Measurements from ENCODE around the gene HOXD4.
A peak's percentile ranks its signal among the peaks of the same experiment; 100 is the strongest.

The HOXD4 gene

GRCh38 chr2:176127774-176128072 is 23.6 kb upstream of the HOXD4 start:
- DNase-seq: no peak

DNA sequence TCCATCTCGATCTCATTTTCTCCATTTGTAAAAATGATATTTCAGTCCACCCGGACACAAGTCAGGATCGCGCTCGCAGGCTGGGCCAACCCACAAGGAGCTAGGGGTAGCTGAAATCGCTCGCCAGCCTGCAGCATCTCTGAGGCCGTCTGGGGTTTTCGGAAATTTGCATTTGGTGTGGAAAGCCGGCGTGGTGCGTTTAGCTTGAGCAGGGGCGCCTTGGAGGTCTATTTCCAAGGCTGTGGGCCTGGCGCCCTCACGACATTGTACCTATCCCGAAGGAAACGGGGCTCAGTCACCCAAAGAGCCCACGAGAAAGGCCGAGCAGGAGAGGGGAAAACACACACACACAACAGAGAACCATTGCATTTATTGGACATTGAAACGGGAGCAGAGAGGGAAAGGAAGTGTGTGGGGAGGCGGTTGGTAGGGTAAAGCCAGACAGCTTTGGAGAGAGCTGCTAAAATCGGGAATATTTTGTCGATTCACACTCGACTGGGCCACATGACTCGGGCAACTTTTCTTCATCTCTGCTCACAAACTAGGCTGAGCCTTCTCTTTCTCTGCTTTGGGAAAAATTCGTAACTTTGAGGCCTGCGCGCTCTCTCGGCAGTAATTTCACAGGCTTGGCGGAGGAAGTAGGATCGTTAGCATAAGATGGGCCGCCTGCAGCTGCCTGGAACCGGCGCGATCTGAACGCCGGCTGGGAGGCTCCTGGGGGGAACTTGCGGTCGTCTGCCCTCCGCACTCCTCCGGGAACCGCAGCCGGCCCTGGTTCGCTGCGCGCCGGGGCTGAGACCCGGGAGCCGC is 23.0 kb upstream of the HOXD4 start:
- DNase-seq: no peak

DNA sequence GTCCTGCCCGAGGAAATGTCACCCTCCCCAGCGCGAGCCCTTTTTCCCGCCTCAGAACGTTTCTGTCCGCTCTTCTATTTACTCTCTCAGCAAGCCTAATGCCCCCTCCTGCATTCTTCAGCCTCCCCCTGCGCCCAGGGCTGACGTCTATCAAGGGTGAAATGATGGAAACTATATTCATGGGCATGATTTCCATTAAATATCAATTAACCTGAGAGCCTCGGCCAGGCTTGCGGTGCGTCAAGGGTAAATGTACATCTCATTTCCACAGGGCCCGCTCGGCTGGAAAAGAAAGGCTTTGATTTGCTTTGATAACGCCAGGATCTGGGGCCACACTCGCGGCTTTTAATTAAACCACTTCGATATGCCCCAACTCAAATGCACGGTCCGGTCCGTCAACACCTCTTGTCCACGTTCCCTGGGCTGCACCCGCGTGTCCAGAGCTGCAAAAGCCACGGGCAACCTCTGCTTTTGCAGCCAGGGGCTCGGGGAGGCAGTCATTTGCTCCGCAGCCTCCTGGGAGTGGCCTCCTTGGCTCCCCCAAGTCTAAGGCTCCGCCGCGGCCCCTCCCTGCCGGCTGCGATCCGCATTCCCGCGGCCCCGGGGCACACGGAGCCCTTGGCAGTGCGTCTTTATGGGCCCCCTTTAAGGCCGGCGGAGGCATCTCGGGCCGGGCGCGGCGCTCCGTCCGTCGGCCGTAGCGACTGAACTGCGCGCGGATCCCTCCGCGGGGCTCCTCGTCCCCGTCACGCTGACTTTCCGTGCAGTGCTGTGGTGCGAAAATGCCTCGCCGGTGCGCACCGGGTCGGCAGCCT is 22.2 kb upstream of the HOXD4 start, which contains the start of gene HOXD8:
TSS of gene HOXD8 (plus strand) at position 724 of the 815 bp plus-strand sequence. CDS start 662 bp downstream, outside the sequence.
- DNase-seq: no peak

DNA sequence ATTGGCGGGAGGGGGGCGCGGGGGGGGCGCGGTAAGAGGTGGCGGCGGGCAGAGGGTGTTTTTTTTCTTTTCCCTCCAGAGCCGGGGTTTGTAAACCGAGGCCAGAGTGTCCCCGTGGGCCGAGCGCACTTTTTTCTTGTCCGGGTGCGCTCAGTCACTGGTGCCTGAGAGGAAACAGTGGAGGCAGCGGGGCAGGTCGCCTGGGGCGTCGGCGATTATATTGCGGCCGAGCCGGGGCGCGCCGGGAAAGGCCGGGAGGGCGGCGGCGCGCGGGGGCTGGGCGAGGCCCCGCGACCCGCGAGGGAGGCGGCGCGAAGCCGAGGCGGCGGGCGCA is 21.6 kb upstream of the HOXD4 start:
- no peak for DNase-seq

- no peak for DNase-seq
Observed at GRCh38 chr2:176130147-176130956, 21.0 kb upstream of the HOXD4 start.

- DNase-seq: no peak
Observed at GRCh38 chr2:176130957-176131847, 20.1 kb upstream of the HOXD4 start.

GRCh38 chr2:176131848-176132158 is 19.5 kb upstream of the HOXD4 start:
- DNase-seq: no peak

DNA sequence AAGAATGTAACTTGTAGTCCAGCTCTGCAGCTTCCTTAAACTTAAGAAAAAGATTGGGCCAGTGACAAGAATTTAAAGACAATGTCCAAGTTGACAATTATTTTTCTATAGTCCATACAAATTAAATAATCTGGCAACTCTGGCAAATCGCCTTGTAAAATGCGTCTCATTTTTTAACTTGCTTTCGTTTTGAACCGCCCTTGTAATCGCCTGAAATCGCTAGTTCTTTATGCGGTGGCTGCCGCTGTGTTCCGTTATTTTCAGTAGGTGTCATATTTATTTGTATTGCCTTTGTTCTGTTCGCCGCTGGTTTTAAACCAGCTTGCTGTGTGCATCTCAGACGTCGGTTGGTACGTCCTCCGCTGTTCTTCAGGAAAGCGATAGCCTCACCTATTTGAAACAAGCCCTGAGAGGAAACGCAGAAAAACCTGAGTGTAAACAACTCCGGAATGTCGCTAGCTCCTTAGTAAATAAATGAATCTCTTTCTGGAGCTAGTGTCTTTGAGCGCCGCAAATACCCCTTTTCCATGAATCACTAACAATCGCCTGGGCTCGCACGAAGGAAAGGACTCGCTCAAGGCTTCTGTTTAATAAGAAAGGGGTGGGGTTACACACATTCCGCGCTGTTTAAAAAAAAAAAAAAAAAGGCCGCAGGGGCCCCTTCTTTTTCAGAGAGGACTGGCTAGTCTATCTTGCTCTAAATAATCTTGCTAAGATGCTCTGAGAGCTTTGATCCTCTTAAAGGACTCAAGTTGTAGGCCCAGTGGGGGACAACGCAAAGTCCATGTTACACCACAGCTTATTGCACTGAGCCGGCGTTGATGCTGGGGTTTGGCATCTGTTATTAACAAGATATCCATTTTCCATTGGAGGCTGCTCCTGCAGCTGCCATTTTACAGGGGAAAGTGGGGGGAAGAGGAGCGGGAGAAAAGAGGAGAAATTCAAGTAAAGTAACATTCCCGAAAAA is 18.9 kb upstream of the HOXD4 start:
- DNase-seq: no peak

- no peak for DNase-seq
Observed at GRCh38 chr2:176133389-176133788, 18.0 kb upstream of the HOXD4 start.

GRCh38 chr2:176134035-176134434 is 17.3 kb upstream of the HOXD4 start:
- DNase-seq: no peak

DNA sequence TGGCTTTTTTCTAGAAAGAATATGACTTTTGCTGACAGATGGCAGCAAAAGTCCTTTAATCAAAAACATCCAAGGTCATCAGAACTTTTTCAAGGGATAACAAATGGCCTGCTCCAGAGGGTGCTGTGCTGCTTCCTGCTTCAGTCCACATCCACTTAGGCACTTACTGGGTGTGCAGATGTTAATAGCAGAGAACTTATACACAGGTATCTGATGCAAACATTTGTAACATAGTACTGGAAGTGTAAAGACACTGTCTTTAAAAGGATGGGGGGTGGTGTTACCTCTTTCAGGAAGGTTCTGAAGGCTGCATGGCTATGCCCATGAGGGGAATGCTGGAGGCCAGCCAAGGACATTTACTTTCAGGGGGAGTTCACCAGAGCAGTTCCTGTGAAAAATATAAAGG is 16.3 kb upstream of the HOXD4 start:
- no peak for DNase-seq

DNA sequence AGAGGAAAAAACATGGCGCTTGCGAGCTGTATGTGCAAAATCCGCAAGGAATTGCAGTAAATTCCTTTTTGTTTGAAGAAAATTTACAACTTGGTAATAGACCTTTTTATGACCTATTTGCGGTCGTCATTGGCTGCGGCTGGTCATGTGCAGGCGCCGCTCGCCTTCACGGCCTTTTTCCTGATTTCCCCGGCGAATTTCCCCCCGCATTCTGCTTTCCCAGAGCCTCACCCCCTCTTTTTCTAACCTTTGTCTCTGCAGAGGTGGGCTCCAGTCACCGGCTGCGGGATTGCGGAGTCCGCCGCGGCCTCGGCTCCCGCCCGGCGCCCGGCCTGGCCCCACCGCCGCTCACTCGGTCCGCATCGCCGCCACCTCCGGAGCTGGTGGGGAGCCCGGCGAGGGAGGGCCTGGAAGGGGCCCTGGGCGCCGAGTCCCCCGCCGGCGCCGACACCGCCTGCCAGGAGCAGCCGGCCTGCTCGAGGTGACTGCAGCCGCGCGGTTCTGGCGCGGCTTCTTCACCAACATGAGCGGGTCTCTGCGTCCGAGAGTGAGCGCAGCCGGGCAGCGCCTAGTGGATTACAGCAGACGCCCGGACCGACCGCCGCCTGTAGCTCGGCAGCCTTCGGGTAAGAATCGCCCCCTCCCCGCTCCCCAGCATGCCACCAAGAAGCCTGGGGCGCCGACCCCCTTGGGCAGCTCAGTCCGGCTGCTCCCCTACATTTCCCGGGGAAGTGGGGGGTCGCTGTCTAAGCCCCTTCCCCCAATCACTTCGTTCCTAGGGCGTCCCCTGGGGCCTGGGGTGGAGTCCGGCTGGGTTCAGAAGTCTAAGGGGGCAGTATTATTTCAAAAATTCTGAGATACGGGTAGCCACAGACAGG is 14.7 kb upstream of the HOXD4 start:
- no peak for DNase-seq

DNA sequence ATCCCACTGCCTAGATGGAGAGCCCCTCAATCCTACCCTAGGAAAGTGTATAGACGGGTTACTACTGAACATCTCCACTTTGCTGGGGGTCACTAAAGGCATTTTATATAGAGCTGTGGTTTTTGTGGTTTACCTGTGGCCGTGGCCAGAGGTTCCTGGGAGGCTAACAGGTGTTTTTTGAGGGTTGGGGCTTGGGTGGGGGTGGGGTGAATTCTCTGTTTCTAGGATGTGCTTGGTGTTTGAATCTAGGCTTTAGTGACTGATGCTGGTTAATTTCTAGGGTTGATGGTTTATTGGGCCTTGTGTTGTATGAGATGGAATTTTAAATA is 14.1 kb upstream of the HOXD4 start:
- no peak for DNase-seq

DNA sequence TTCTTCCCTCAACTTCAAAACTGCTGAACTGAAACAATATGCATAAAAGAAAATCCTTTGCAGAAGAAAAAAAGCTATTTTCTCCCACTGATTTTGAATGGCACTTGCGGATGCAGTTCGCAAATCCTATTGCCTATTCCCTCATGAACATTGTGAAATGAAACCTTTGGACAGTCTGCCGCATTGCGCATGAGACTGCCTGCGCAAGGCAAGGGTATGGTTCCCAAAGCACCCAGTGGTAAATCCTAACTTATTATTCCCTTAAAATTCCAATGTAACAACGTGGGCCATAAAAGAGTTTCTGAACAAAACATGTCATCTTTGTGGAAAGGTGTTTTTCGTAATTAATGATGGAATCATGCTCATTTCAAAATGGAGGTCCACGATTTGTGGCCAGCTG is 13.4 kb upstream of the HOXD4 start:
- no peak for DNase-seq

DNA sequence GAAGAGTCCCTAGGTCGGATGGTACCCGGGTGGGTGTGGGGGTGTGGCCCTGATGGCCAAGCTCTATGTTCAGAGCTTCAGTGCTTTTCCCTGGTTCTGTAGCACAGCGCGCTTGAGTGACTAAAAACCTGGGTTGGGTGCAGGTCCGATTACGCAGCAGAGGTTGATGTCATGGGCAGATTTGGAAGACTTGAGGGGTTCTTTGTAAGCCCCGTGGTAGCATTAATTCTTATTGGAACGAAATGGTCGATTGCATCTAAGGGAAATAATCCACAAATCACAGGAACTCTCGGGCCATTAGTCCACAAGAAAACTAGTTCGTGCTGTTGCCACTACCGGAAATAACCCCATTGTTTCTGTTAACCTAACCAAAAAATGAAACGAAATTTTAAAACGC is 12.8 kb upstream of the HOXD4 start:
- no peak for DNase-seq

DNA sequence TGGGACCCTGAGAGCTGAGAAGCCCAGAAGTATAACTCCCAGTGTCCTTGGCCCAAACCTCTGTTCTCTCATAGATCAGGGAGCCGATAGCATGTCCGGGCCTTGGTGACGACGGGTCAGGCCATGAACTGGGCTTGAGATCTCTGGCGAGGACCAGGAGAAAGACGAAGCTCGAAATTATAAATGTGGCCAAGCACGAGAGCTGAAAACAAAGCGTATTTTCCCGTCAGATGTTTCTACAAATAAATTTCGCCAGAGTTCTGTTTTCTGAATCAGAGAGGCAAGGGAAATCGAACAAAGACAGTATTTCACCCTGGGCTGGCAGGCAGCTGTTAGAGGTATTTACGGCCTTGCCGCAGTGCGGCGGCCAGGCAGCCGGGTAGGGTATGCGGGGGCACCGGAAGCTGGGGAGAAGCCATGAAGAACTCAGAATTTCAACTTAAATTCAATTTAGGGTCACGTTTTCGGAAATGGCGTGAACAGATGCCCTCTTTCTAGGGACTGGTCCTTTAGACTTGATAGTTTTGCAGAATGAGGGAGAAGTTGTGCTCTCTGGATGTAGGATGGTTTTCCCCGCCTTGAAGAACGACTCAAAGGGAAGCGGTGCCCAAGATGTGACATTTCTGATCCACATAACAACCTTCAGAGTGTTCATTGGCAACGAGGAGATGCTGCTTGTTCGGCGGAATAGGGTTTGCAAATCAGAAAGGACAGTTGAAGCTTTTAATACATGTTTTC is 12.3 kb upstream of the HOXD4 start:
- no peak for DNase-seq

GRCh38 chr2:176139661-176140512 is 11.5 kb upstream of the HOXD4 start:
- no peak for DNase-seq

DNA sequence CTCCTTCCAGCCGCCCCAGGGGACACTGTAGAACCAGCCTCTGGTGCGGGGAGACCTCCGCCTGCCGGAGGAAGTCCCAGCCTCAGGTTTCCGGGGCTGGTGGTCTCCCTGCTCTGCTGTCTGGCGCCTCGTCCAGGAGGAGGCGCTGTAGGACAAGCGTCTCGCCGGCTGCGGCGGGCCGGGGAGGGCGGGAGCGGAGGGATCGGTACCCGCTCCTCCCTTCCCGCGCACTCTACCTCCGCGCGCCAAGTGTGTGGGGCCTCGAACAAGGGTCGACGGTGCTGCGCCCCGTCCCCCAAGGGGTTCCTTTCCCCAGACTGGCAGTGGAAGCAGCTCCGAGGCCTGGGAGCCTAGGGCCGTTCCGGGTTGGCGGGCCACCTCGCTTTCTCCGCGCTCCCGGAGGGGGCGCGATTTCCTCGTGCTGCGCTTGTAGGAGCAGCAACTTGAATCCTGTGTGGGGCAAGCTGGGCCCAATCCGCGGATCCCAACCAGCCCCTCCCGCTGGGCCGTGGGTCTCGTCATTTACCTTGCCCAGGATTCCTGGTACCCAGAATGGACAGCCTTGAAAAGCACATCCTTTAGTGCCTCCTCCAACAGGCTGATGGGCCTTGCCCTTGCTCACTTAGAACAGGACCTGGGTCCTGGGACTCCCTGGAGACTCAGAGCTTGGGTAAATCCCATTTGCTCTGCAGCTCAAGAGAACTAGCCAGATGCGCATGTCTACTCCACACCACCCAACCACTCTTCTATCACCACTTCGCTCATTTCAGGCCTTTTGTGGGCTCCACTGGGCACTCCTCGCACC is 10.6 kb upstream of the HOXD4 start:
- DNase-seq: peak; percentile 67
